ENCODE data around the gene RNF215. TPM values are rescaled to one million over a fixed set of nuclear protein-coding genes. Genes with fewer than 3 reads are reported as not detected.
A peak's percentile ranks its signal among the peaks of the same experiment; 100 is the strongest.

RNF215 gene
- 8.6 and 8.8 TPM in 2 replicates for total RNA-seq

DNA sequence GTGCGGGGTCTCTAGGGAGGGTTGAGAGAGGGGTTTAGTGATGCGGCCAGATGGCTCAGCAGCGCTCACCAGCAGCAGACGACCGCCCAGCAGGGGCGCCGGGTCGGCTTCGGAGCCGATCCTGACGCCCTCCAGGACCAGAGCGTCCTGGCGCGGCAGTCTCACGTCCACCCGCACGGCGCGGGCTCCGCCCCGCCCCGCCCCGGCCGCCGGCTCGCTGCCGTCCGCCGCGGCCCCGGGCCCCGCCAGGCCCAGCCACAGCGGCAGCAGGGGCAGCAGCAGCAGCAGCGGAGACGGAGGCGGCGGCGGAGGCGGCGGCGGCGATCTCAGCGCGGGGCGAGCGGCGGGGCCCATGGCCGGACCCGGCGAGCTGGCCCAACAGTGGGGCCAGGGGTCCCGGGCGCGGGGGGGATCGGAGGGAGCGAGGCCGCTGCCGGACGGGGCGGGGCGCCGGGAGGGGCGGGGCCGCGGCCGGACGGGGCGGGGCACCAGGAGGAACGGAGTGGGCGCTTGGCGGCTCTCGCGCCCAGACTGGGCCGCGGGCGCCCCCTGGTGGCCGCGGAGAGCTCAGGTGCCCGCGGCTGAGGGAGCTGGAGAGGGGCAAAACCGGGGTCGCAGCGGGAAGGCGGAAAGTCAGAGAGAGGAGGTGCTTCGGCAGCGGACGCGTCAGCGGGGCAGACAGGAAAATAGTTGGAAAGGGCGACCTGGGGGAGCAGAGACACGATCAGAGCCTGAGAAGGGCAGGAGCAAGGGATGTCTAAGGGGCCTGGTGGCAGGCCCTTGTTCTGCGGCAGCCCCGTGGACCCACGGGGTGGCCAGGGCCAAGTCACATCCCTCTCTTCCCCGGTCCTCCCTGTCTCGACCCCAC is at the start of gene RNF215:
TSS of gene RNF215 (minus strand) at position 452 of the 868 bp plus-strand sequence. CDS start at position 354, 98 bp downstream.
- peaks cover 25% of the 10 kb centered on the region for H3K4me1 Mint-ChIP-seq
- ATAC-seq (ENCODE audit: low read depth) (peak; percentile 85), DNase-seq (peak; percentile 94)
- CTCF ChIA-PET = interaction anchor here (0.6 to 11.3 kb wide), 20 partner anchors 12 to 279 kb away, joined by 3 to 275 read pairs (median 5); partner anchors contain the start of genes CASTOR1, CCDC157 and SF3A1
- TF ChIP-seq, protein P1, sequence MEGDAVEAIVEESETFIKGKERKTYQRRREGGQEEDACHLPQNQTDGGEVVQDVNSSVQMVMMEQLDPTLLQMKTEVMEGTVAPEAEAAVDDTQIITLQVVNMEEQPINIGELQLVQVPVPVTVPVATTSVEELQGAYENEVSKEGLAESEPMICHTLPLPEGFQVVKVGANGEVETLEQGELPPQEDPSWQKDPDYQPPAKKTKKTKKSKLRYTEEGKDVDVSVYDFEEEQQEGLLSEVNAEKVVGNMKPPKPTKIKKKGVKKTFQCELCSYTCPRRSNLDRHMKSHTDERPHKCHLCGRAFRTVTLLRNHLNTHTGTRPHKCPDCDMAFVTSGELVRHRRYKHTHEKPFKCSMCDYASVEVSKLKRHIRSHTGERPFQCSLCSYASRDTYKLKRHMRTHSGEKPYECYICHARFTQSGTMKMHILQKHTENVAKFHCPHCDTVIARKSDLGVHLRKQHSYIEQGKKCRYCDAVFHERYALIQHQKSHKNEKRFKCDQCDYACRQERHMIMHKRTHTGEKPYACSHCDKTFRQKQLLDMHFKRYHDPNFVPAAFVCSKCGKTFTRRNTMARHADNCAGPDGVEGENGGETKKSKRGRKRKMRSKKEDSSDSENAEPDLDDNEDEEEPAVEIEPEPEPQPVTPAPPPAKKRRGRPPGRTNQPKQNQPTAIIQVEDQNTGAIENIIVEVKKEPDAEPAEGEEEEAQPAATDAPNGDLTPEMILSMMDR (IDR thresholded peaks at IDR 0.05) = no peak
- peak within 1 kb of the TSS; percentile 41 for H3K27ac Mint-ChIP-seq
- H3K9me3 Mint-ChIP-seq = no peaks in the 10 kb centered on the region
- H3K36me3 Mint-ChIP-seq (ENCODE audit: low read depth) = no peaks in the 10 kb centered on the region
- intact Hi-C loops (cut with micrococcal nuclease) = loop anchor here (1.0 kb wide), 6 partner anchors 30 to 279 kb away; partner anchors contain the start of gene CCDC157
- POLR2A ChIA-PET = interaction anchor here (0.8 to 1.9 kb wide), 4 partner anchors 9 to 99 kb away, joined by 4 to 41 read pairs (median 5); partner anchors contain the start of genes CASTOR1, SEC14L2 and TBC1D10A
- peaks cover 3% of the 10 kb centered on the region for H3K27me3 Mint-ChIP-seq
- peak within 1 kb of the TSS; percentile 84 for H3K4me3 Mint-ChIP-seq

DNA sequence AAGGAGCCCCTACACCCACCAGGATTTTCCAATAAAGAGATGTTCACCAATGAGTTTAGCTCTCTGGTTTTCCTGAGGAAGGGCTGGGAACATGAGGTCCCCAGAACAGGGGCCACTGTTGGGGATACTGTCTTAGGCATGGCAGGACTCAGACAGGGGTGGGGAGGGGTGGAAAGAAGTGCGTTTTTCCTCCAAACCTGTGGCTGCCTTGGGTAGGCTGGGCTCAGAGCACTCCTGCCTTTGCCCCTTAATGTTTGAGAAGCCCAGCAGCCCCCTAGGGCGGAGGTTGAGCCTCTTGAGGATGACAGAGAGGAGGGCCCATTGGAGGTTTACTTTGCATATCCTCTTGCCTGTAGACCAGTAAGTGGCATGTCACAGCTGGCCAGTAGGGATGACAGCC is 49.0 kb upstream of the RNF215 start:
- TF ChIP-seq, protein P1 (IDR thresholded peaks at IDR 0.05) = no peak
- peak overlapping the region; percentile 79 for H3K27ac Mint-ChIP-seq
- ChIA-PET CTCF (interaction anchor here (1.2 kb wide), 1 partner anchor 10 kb away, joined by 8 read pairs; the partner anchor contains the start of gene MTFP1), POLR2A (interaction anchor here (5.2 kb wide), 1 partner anchor 11 kb away, joined by 36 read pairs; the partner anchor contains the start of gene MTFP1)
- intact Hi-C loops (cut with micrococcal nuclease) = no loop called here
- peak overlapping the region; percentile 64 for H3K4me3 Mint-ChIP-seq
- H3K27me3 Mint-ChIP-seq = peaks cover 18% of the 10 kb centered on the region
- ATAC-seq (ENCODE audit: low read depth) (no peak), DNase-seq (no peak)
- H3K36me3 Mint-ChIP-seq (ENCODE audit: low read depth) = peaks cover 4% of the 10 kb centered on the region
- peaks cover 5% of the 10 kb centered on the region for H3K9me3 Mint-ChIP-seq
- peaks cover 14% of the 10 kb centered on the region for H3K4me1 Mint-ChIP-seq

DNA sequence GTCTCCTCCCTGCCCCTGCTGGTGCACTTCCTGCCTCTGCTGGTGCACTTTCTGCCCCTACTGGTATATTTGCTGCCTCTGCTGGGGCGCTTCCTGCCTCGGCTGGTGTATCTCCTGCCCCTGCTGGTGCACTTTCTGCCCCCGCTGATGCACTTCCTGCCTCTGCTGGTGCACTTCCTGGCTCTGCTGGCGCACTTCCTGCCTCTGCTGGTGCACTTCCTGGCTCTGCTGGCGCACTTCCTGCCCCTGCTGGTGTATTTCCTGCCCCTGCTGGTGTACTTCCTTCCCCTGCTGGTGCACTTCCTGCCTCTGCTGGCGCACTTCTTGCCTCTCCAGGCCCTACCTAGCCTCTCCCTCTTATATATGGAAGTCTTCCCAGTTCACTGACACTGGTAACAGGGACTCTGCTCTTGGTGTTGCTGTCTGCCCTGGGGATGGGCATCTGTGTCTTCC is 48.5 kb upstream of the RNF215 start:
- Mint-ChIP-seq H3K27ac (peak overlapping the region; percentile 79), H3K36me3 (ENCODE audit: low read depth) (peaks cover 4% of the 10 kb centered on the region), H3K4me1 (peaks cover 14% of the 10 kb centered on the region), H3K27me3 (peaks cover 15% of the 10 kb centered on the region), H3K9me3 (peaks cover 5% of the 10 kb centered on the region), H3K4me3 (peak overlapping the region; percentile 64)
- TF ChIP-seq, protein P1 (IDR thresholded peaks at IDR 0.05) = no peak
- no peak for DNase-seq
- ATAC-seq (ENCODE audit: low read depth) = peak; percentile 71
- CTCF ChIA-PET = interaction anchor here (1.2 kb wide), 1 partner anchor 10 kb away, joined by 8 read pairs; the partner anchor contains the start of gene MTFP1
- intact Hi-C loops (cut with micrococcal nuclease) = loop anchor here (1.0 kb wide), 1 partner anchor 9 kb away; no protein-coding TSS in a partner anchor
- POLR2A ChIA-PET = interaction anchor here (0.6 to 5.2 kb wide), 2 partner anchors 11 to 540 kb away, joined by 3 to 36 read pairs; partner anchors contain the start of gene MTFP1

DNA sequence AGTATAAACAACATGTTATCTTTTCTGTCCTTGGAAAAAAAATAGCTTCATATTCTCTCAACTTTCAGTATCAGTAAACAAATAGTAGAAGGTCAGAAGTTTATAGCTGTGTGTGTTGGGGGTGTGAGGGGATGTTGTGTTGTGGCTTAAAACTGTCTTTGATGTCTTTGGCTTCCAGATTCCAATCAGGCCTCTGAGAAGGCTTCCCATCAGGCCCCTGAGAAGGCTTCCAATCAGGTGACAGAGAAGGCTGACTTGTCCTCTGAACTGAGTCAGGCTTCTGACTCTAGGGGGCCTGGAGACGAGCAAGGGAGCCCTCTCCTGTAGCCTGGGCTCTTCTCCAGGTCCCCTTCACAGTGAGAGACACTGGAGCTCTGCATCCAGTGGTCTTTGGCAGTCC is 47.6 kb upstream of the RNF215 start:
- peaks cover 7% of the 10 kb centered on the region for H3K36me3 Mint-ChIP-seq (ENCODE audit: low read depth)
- peaks cover 5% of the 10 kb centered on the region for H3K9me3 Mint-ChIP-seq
- ChIA-PET POLR2A (interaction anchor here (0.6 to 5.2 kb wide), 3 partner anchors 10 to 541 kb away, joined by 3 to 36 read pairs (median 5); partner anchors contain the start of gene MTFP1), CTCF (interaction anchor here (0.9 kb wide), 1 partner anchor 8 kb away, joined by 4 read pairs; no protein-coding TSS in a partner anchor)
- DNase-seq (no peak), ATAC-seq (ENCODE audit: low read depth) (no peak)
- no peak overlapping the region for H3K4me3 Mint-ChIP-seq
- H3K4me1 Mint-ChIP-seq = peaks cover 14% of the 10 kb centered on the region
- peak overlapping the region; percentile 79 for H3K27ac Mint-ChIP-seq
- TF ChIP-seq, protein P1 (IDR thresholded peaks at IDR 0.05) = no peak
- peaks cover 8% of the 10 kb centered on the region for H3K27me3 Mint-ChIP-seq
- intact Hi-C loops (cut with micrococcal nuclease) = loop anchor here (1.0 kb wide), 1 partner anchor 9 kb away; no protein-coding TSS in a partner anchor
